WI38 (cell line): ENCODE results near the gene DBF4B.

Source experiments
- H3K4me3 ChIP-seq: 2 replicates; pipeline ENCODE4 v1.5.1; 2011; ENCODE audit warnings: low read depth, mild to moderate bottlenecking, control low read depth, low read length
- CTCF ChIP-seq: IDR thresholded peaks from 2 replicates; pipeline ENCODE4 v1.5.1; 2012; ENCODE audit warnings: low read depth, mild to moderate bottlenecking, control low read depth, low read length

The DBF4B gene

DNA sequence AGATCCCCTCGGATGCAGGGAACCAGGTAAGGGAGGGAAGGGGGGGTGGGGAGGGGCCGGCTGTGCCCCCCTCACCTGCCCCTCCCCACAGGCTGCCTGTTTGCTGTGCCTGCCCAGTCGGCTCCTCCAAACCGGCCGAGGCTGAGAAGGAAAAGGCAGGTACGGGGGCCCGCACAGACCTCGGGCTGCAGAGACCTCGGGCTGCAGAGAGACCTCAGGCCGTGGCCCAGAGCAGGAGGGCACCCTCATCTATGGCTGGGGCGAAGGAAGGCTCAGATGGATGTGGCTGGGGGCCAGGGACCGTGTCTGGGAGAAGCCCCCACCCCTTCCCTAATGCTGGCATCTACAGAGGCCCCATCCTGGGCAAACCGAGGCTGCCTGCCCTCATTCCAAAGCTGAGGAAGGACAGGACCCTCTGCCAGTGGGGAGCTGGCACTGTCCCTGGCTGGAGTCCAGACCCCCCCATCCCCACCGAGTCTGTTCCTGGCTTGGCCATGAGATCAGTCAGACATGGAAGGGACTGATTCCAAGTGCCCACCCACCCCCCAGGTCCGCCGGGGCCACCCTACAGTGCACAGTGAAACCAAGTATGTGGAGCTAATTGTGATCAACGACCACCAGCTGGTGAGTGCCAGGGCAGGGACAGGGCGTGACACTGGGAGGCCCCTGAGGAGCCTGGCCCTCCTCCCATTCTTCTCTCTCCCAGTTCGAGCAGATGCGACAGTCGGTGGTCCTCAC, 64.0 kb downstream of the DBF4B start:
- no peak overlapping the region for H3K4me3 ChIP-seq
- TF ChIP-seq CTCF, result no peak

GRCh38 chr17:44773140-44773539, 64.7 kb downstream of the DBF4B start:
- no peak overlapping the region for H3K4me3 ChIP-seq
- TF ChIP-seq CTCF, result no peak

DNA sequence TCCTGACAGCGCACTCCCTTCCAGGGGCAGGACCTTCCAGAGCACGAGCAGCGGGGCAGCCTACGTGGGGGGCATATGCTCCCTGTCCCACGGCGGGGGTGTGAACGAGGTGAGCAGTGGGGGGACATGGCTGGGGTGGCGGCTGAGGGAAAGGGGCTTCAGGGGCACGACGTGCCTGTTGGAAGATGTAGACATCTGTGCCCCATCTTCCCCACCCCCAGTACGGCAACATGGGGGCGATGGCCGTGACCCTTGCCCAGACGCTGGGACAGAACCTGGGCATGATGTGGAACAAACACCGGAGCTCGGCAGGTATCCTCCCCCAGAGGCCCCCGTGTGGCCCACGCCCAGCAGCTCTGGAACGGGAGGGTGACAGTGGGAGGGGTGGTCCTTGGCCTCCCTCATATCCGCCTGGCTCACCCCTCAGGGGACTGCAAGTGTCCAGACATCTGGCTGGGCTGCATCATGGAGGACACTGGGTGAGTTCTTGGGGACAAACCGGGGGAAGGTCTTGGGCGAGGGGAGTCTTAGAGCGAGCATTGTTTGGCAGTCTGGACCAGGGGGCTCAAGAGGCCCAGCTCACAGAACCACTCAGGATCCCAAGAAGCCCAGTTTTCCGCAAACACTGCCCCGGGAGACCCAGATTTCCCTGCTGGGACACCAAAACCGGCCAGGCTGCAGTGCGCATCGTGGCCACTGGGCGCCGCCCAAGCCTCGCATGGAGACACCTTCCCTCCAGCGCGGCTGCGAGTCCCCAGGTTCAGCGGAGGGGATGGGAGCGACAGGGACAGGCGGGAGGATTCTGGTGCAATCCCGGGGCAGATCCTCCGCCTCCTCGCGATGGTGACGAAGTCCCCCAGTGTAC, 66.0 kb downstream of the DBF4B start:
- peak; percentile 100 for TF ChIP-seq CTCF
- H3K4me3 ChIP-seq, result peak overlapping the region; percentile 68

DNA sequence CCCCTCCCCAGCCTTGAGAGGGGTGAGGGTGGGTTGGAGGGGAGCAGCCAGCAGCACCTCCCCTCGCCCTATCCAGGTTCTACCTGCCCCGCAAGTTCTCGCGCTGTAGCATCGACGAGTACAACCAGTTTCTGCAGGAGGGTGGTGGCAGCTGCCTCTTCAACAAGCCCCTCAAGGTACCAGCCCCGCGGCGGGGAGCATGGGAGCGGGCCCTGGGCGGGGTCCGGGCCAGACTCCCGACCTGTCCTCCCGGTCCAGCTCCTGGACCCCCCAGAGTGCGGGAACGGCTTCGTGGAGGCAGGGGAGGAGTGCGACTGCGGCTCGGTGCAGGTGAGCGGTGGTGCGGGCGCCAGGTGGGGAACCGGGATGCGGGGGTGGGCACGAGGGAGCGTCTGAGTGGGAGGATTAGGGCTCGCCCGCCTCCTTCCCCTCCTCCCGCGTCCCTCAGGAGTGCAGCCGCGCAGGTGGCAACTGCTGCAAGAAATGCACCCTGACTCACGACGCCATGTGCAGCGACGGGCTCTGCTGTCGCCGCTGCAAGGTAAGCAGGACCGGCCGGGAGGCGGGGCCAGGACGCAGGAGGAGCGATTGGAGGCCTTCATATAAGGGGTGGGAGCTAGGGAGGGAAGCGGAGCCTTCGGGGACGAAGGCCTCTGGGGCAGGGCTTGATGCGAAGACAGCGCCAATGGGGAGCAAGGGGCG, 66.8 kb downstream of the DBF4B start:
- peak overlapping the region; percentile 68 for H3K4me3 ChIP-seq
- no peak for TF ChIP-seq CTCF

DNA sequence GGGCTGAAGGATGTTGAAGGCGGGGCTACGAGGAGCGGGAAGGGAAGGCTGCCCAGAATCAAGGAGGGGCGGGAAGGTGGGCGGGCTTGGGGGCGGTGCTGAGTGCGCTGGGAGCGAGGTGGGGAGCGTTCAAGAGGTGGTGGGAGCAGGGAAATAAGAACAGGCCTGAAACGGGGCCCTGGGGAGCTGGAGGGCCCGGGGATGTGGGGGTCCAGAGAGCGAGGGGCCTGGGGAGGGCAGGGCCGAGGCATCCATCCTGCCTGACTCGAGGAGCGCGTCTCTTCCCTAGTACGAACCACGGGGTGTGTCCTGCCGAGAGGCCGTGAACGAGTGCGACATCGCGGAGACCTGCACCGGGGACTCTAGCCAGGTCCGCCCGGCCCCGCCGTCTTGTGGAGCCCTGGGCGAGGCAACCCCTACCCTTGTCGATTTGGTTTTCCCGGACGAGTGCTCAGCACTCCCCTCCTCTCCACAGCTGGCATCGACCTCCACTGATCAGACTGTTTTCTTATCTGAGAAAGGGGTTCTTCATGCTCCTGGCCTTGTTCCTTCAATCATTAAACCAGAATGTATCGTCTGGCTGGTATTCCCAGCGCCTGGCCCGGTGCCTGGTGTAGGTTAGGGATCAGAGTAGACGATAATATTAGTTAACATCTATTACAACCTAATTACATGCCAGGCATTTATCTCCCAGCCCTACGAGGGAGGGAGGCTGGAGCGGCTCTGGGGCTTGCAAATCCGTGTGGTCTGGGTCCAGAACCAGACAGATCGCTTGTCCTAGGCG, 67.6 kb downstream of the DBF4B start:
- TF ChIP-seq CTCF, result no peak
- H3K4me3 ChIP-seq, result peak overlapping the region; percentile 68

DNA sequence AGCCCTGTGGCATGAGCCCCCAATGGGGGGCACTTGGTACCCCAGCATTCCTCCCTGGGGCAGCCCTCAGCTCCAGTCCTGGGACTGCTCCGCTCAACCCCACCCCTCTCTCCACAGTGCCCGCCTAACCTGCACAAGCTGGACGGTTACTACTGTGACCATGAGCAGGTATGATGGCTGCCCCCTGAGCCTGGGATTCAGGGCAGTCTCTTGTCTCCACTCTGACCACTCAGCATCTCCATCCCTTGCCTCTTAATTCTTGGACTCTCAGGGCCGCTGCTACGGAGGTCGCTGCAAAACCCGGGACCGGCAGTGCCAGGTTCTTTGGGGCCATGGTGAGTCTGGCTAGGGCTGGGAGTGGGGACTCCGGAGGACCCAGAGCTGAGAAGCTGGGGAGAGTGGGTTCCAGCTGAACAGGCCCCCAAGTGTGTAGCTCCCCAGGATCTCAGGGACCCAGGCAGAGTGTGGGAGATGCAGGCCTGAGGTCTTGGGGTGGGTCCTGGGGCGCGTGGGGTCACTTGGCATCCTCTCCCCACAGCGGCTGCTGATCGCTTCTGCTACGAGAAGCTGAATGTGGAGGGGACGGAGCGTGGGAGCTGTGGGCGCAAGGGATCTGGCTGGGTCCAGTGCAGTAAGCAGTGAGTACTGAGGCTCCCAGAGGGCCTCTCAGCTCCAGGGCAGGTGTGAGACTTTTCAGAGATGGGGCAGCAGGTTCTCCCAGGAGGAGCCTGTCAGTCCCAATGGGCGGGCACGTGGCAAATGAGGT, 68.3 kb downstream of the DBF4B start:
- TF ChIP-seq CTCF, result no peak
- H3K4me3 ChIP-seq, result no peak overlapping the region
